8988T (cell line): ENCODE measurements around the gene TM2D3.

Experiments used
- DNase-seq: peaks from one replicate; pipeline ENCODE4 v3.0.0; 2011

Gene TM2D3

DNA sequence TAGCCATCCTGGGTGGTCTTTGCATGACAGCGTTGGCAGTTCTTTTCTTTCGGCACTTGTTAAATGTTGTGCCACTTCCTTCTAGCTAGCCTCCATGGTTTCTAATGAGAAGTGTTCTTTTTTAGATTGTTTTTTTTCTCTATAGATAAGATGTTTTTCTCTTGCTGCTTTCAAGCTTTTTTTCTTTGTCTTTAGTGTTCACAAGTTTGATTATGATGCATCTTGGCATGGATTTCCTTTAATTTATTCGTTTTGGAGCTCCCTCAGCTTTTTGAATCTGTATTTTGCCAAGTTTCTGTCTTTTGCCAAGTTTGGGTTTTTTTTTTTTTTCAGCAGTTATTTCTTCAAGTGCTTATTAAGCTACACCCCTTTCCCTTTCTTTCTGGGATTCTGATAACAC is 53.1 kb downstream of the TM2D3 start:
- DNase-seq: no peak

DNA sequence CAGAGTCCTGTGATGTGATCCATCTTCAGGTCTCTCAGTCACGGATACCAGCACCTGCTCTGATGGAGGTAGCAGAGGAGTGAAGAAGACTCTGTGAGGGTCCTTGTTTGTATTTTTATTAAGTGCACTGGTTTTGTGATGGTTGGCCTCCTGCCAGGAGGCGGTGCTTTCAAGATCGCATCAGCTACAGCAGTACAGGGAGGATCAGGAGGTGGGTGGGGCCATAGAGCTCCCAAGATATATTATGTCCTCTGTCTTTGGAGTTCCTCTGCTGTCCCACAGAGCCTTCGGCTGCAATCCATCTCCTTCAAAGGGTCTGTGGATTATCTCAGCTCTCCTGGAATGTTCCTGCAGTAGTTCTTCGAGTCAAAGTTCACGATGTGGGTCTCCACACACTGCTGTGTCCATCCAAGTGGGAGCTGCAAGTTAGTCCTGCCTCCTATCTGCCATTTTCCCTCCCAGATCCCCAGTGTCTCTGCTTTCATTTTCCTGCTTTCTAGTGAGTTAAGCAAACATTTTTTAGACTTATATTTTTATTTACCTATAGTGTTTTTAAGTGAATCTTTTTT is 54.7 kb downstream of the TM2D3 start:
- DNase-seq: no peak

DNA sequence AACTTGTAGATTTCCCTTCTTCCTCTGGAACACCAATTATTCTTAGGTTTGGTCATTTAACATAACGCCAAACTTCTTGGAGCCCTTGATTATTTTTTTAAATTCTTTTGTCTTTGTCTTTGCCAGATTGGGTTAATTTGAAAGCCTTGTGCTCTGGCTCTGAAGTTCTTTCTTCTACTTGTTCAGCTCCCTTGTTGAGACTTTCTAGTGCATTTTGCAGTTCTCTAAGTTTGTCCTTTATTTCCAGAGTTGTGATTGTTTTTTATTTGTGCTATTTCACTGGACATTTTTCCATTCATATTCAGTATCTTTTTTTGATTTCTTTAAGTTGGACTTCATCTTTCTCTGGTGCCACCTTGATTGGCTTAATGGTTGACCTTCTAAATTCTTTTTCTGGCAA is 55.5 kb downstream of the TM2D3 start:
- DNase-seq: no peak
